ENCODE measurements around the gene MATN1.

MATN1 gene

DNA sequence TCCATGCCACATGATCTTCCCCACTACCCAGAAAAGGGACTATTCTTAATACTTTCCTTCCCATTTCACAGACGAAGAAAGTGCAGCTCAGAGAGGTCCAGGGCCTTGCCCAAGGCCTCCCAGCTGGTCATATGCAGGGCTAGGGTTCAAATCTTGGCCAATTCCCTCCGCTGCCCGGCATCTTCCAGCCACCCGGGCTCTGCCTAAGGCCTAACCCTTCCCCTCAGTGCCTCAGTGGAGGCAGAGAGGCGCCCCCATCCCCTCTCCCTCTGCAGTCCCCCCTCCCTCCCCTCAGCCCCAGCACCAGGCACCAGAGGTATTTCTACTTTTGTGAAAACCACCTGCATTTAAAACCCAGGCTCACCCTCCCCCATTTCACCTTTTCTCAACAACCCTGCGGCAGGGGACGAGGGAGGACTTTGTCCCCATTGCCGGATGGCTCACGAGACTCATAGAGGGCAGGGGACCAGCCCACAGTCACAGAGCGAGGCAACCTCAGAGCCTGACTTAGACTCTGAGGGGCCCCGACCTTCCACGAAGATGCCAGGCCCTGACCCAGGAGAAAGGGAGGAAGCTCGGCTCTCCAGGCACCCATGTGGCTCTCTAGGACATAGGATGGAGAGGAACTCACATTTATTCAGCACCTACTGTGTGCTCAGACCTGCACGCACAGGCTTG lies 21.9 kb upstream of the MATN1 start:
- no peak for DNase-seq (ENCODE audit: low read depth)

DNA sequence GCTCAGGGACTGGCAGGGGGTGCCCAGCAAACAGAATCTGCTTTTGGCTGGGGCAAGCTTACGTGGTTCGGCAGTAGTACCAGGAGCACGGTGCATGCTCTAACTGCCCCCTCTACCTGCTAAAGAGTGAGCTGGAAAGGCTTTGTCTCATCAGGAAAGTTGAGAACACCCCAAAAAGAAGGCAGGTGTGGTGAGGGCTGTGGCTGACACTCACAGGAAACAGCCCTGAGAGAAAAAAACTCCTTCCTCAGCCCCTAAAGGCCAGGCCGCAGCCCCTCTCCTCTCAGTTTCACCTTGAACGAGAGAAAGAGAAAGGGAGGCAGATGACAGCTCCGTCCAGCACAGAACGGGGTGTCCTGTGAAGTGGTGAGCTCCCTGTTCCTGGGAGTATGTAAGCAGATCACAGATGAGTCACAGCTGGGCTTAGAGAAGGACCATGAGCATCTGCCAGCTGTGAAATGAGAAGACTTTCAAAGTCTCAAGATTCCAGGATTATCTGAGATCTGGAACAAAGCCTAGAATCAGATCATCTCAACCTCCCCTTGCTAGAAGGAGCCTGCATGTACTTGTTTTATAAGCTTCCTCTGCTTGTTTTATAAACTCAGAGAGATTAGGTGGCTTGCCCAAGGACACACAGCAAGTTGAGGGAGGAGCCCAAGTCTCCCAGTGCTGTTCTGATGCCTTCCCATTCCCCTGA lies 20.8 kb upstream of the MATN1 start:
- peak; percentile 83 for DNase-seq (ENCODE audit: low read depth)

DNA sequence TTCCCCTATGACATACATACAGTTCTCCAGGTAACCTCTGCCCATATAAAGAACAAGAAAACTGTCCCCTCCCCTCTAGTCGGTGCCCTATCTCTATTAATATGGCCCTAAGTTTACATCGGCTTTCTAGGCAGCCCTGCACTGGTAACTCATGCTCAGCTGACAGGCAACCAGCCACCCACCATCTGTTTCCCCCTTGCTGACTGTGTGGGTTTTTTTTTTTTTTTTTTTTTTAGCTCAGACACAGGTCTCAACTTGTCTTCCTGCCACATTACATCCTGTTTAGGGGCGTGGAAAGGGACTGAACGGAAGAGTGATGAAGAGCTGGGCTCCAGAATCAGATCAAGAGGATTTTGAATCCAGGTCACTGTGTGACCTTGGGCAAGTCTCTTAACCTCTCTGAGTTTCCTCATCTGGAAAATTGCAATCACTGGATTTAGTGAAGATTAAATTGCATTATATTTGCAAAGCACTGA lies 20.2 kb upstream of the MATN1 start:
- DNase-seq (ENCODE audit: low read depth), result no peak

DNA sequence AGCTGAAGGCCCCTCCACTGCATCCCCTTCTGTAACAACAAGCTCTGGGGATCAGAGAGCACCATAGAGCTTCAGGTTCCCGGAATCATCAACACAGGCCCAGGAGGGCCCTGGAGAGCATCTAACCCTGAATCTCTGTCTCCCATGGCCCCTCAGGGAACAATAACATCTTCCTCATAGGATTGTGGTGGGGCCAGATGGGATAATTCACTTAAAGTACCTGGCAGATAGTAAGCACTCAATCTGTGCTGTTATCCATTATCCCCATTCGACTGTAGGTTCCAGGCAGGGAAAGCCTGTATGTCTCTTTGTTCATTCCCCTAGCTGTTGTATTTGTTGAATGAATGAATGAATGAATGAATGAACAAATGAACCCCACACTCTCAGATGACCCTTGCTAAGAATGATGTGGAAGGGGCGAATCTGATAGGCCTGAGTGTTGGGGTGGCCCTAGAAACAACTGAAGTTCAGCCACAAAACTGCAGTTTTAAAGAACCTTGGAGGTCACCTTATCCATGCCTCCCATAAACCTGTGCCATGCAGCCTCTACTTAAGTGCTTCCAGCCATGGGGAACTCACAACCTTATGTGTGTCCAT lies 19.7 kb upstream of the MATN1 start:
- no peak for DNase-seq (ENCODE audit: low read depth)

DNA sequence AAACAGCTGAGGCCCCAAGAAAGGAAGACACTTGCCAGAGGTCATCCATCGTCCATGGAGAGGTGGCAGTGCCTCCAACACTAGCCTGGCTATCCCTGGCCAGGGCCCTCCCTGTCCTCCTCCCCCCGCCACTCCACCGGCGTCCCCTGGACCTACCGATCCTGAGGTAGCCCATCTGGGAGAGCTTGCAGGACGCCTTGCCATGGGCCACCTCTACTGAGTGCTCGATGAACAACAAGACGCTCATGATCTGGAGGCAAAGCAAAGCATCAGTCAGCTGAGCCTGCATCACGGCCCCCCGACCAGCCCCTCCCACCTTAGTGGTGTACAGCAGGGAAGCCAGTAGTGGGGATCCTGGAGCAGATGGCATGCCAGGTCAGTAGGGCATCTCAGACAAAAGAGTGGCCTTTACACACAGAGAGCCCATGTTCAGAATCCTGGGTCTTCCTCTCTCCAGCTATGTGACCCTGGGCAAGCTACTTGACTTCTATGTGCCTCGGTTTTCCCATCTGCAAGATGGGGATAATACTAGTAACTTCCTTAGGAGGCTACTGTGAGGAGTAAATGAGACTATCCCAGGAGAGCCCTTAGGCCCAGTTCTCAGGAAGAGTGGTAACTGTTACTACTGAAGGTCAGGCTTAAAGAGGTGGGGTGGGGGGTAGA lies 19.0 kb upstream of the MATN1 start:
- no peak for DNase-seq (ENCODE audit: low read depth)

DNA sequence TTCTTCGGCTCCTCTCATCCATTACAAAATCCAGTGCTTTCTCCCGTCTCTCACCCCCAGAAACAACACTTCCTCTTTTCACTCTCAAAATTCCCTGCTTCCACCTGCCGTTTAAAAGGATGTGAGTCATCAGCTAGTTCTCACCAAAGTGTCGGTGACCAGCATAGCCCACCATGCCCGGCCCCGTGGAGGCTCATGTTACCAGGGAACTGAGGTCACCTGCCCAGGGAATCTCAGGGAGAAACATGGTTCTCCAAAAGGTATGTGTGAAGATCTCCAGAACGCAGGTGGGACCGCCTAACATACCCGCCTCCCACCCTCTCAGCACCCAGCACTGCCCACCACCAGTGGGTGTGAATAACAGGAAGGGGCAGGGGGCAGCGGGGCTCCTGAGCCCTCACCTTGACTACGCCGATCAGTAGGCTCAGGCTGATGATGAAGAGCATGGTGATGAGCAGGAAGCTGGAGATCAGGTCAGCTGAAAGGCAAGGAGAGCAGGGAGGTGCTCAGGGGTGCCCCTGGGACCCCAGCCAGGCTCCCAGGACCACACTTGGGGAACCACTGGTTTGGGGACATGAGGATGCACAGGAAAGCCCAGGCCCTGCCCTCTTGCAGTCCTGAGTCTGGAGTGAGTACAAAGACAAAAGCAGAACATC lies 18.0 kb upstream of the MATN1 start:
- no peak for DNase-seq (ENCODE audit: low read depth)

DNA sequence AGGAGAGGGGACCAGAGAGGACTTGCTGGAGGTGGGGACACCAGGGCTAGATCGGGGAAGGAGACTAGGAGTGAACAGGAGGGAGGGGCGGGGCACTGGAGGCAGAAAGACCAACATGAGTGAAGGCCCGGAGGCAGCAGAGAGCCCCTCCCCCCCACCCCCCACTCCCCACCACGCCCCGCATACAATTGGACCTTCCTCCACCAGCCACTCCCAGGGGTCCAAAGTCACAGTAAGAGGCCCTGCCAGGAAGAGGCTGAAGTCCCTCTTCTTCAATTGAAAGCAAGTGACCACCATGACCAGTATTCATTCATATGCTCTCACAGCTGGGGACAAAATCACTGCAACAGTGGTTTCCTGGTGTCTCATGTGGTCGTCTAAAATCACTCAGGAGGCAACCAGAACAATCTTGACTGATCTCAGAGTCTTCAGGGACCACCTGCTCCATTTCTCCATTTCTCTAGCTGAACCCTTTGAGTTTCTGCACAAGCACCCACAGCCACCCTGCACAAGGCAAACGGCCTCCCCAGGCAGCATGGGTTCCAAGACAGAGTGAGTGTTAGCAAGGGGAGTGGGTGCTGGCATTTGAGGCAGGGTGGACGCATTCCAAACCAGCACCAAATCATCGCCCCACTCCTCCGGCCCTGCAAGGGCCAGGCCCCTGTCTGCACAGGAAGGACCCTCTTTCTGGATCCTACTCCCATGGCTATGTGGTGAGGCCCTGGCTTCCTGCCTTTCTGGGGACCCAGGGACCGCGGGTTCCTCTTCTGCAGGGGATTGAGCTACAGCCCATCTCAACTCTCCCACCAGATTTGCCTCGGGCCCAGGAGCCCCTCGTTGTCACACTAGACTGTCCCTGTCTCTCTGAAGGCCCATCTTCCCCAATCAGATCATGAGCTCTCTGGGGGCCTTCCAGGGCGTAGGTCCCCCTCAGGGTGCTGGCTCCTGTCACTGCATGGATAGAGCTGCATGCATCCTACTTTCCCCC lies 17.2 kb upstream of the MATN1 start:
- DNase-seq (ENCODE audit: low read depth), result no peak

DNA sequence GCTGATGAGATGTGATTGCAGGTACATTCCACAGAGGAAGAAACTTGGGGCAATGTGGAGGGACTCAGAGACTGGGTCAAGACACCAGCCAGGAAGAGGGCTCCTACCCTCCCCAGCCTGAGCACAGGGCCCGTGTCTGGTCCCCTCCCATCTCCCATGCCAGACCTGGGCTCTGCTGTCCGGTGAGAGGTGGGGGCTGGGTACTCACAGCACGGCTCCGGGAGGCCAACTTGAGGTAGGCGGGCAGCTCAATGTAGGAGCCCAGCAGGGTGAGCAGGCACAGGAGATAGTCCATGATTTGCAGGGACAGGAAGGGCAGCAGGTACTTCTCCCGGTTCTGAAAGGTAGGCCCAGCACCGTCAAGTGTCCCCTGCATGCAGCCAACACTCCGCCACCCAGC lies 16.2 kb upstream of the MATN1 start:
- no peak for DNase-seq (ENCODE audit: low read depth)

DNA sequence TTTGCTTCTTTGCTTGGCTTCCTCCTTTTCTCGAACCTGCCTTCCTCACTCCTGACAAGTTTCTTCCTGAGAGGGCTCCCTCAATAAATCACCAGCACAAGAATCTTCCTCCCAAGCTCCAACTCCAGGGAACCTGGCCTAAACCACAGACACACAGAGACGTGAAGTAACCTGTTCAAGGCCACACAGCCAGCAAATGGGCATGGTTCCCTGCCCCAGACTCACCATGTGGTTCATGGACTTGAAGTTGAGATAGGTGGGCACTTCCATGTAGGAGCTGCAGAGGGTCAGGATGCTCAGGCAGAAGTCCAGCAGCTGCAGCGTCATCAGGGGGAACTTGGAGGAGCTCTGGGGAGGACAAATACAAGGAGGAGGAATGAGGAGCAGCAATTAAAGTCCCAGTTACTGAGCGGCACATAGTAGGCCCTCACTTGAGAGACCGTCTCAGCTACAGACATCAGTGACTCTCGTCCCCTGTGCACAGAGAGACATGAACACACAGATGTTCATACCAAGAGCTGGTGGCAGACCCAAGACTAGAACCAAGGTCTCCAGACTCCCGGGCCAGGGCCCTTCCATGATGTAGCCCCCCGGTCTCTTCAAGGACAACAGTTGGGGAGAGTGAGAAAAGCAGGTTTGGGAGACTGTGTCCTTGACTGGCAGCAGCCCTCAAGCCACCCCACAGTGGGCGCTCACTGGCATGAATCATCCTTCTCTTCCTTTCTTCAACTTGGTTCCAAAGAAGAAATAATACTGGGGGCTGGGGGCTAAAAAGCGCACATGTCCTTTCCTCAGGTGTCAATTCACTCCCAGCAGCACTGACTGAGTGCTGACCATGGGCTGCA lies 15.6 kb upstream of the MATN1 start:
- DNase-seq (ENCODE audit: low read depth), result no peak

DNA sequence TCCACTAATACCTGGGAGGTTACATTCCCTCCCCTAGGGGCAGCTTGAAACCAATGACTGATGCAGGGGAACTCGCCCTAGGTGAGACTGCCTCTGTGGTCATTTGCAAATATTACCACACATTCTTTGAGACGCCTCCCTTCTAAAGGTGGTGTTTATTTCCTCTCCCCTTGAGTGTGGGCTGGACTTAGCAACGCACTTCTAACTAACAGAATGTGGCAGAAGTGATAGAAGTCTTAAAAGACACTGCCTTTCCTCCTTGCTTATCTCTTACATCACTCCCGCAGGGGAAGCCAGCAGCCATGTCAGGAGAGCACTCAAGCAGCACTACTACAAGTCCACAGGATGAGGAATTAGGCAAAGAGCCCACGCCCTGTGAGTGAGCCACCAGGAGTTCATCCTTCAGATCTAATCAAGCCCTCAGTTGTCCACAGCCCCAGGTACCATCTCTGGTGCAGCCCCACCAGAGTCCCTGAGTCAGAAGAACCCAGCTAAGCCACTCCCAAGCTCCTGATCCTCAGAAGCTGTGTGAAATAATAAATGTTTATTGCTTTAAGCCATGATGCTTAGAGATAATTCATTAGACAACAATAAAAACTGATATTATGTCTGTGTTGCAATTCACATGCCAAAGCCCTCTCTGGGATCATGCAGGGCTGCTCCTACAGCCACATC lies 14.8 kb upstream of the MATN1 start:
- DNase-seq (ENCODE audit: low read depth), result no peak

DNA sequence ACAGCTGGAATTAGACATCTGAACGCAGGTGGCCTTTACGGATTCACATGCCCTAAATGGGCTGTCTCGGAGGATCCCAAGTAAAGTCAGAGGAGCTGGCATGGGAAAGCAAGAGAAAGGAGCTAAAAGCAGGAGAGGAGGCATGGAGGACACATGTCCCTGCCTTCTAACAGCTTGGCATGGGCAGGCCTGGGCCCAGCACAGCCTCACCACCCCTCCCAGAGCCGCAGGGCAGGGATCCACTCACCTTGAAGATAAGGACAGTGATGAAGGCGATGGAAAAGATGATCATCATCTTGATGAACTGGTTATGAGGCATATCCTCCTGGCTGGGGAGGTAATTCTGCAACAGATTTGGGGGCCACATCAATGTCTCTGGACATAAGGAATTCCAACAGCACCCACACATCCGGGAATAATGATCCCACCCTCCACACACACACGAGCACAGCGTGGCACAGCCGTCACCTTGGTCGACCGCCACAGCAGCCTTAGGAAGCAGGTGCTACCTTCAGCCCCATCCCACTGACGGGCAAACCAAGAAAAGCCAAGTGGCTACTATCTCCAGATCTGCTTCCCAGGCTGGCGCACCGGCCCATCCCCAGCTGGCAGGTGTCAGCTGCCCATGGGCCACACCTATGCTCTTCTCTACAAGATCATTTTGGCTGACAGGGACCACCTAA lies 14.1 kb upstream of the MATN1 start:
- no peak for DNase-seq (ENCODE audit: low read depth)

DNA sequence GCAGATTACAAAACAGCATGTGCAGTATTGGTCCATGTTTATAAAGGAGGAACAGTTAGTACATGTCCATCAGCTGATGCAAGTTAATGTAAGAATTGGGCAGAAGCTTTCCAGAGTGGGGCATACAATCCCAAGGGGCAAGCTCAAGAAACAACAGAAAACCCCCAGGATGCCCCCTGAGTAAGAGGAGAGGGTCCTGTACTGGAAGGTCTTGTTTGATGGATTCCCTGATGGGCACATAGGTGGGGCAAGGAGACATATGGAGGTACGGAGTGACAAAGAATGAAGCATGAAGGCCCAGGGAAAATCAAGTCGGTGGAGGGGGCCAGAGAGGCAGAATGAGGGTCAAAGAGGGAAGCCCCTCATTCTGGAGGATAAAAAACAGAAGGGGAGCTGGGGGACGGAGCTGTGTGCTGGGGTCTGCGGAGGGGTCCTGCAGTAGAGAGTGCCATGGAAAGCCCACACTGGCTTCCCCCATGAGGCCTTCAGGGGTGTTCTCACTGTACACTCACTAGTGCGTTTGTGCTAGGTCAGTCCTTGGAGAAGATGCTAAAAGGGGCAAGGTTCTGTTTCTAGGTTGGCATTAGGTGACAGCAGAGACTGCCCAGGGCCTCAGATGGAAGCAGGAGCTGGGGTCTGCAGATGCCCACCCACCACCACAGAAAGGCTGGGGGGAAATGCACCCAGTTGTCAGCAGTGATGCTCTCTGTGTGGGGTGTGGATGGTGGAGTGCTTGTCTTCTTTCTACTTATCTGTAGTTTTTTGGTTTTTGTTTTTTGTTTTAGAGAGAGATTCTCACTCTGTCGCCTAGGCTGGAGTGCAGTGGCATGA lies 12.5 kb upstream of the MATN1 start:
- no peak for DNase-seq (ENCODE audit: low read depth)

DNA sequence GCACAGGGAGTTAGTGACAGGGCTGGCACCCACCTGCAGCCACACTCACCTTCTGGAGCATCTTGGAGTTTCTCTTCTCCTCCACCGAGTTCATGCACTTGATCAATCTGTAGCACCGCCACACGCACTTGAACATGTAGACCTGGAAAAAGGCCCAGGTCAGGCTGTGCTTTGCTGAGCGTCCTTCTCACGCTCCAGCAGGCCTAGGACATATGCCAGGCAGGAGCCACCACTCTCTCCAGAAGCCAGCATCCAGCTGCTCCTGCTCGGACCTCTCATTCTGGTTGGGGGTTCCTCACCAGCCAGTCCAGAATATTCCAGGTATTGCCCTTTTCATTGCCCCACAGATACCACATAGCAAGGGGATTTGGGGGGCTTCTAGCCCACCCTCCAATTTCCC lies 11.7 kb upstream of the MATN1 start:
- DNase-seq (ENCODE audit: low read depth), result no peak

DNA sequence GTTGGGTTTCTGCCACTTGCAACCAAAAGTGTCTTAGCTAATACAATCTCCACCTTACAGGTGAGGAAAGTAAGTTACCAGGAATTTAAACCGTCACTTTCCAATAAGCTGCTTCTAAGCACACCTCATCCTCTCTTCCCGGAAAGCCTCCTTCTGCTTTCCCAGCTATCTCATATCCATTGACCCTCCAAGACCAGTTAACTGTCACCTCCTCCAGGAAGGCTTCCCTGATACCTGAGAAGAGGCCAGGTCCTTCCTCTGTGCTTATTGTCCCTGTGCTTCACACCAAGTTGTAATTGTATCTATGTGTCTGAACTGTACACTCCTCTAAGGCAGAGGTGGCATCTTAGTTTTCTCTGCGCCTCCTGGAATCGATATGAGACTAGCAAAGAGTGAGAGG lies 11.2 kb upstream of the MATN1 start:
- no peak for DNase-seq (ENCODE audit: low read depth)

DNA sequence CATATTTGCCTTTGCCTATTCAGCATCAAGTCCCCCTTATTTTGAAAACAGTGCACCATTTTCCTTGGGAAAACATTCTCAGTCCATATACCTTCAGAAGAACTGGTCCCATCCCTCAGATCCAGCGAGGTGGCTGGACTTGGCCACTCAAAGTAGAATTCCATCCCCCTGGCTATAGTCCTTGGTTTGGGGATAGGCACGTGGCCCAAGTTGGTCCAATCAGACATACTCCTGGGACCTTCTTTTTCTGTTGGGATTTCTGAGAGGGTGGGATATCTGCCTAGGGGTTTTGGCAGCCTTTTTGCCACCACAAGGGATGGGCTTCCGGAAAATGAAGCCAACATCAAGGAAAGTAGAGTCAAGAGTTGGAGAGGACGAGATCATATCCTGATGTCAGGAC lies 10.7 kb upstream of the MATN1 start:
- no peak for DNase-seq (ENCODE audit: low read depth)

DNA sequence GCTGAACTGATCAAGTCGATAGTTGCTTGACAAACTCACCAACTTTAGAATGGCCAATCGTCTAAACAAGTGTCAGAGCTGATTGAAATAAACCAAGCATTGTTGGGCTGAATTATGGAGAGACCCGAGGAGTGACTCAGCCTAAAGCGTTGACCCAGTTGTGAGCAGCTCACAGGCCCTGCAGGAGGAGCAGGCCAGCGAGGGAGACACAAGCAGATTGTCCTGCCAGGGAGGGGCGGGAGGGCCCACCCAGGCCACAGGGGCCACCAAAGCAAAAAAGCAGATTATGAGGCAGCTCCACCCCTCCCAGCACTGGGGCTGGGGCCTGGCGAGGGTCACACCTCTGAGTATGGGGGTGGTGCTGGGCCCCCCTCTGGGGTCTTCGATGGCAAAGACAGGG lies 10.1 kb upstream of the MATN1 start:
- peak; percentile 31 for DNase-seq (ENCODE audit: low read depth)

DNA sequence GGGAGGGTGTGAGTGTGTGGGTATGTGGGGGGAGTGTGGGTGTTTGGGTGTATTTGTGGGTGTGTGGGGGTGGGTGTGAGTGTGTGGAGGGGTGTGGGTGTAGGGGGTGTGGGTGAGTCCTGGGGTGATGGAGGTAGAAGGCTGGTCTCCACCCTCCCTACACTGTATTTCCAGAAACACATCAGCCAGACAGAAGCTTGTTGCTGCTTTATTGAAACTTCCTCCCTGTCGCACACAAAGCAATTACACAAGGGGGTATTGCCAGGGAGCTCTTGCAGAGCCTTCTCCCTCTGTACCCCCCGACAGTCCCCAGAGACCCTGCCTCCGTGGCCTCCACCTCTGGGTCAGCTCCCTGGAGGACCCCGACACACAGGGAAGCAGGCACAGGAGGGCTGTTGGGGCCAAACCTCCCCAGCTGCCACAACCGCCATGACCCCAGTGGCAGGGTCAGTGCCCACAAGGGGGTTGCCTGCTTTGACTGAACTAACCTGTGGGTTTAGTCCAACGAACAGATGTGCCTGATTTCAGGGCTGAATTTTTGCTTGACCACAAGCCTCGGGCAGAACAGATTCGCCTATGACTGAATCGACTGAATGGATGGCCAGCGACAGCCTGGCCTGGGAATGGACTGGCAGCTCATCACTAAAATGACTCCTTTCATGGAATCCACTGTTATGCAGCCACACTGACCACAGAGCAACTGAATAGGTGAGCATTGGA lies 9.1 kb upstream of the MATN1 start:
- DNase-seq (ENCODE audit: low read depth), result peak; percentile 37
